Ishikawa (cell line): ENCODE results near the gene DGLUCY.

Source experiments
- CEBPB ChIP-seq: IDR thresholded peaks from 2 replicates; pipeline ENCODE4 v1.6.1; 2012
- CREB1 ChIP-seq: IDR thresholded peaks from 2 replicates; pipeline ENCODE4 v1.6.1; 2012; ENCODE audit warnings: low read depth
- EGR1 ChIP-seq: IDR thresholded peaks from 2 replicates; pipeline ENCODE4 v1.6.1; 2012
- EP300 ChIP-seq: IDR thresholded peaks from 2 replicates; pipeline ENCODE4 v1.6.1; 2012; ENCODE audit warnings: borderline replicate concordance
- NFIC ChIP-seq: IDR thresholded peaks from 2 replicates; pipeline ENCODE4 v1.6.1; 2012
- RAD21 ChIP-seq: IDR thresholded peaks from 2 replicates; pipeline ENCODE4 v1.6.1; 2012; ENCODE audit warnings: low read depth
- TAF1 ChIP-seq: IDR thresholded peaks from 2 replicates; pipeline ENCODE4 v1.6.1; 2012; ENCODE audit warnings: low read depth, mild to moderate bottlenecking
- TCF12 ChIP-seq: IDR thresholded peaks from 2 replicates; pipeline ENCODE4 v1.6.1; 2012; ENCODE audit warnings: low read depth
- TEAD4 ChIP-seq: IDR thresholded peaks from 2 replicates; pipeline ENCODE4 v1.6.1; 2012
- YY1 ChIP-seq: IDR thresholded peaks from 2 replicates; pipeline ENCODE4 v1.6.1; 2012; ENCODE audit warnings: low read depth
- ZBTB7A ChIP-seq: IDR thresholded peaks from 2 replicates; pipeline ENCODE4 v1.6.1; 2012; ENCODE audit warnings: low read depth
- TF ChIP-seq, protein P1 (sequence below): IDR thresholded peaks from 2 replicates; pipeline ENCODE4 v1.6.1; 2012
- TF ChIP-seq, protein P2 (sequence below): IDR thresholded peaks from 2 replicates; pipeline ENCODE4 v1.6.1; 2012; ENCODE audit warnings: low read depth, mild to moderate bottlenecking
- TF ChIP-seq, protein P3 (sequence below): IDR thresholded peaks from 2 replicates; pipeline ENCODE4 v1.6.1; 2012

DNA sequence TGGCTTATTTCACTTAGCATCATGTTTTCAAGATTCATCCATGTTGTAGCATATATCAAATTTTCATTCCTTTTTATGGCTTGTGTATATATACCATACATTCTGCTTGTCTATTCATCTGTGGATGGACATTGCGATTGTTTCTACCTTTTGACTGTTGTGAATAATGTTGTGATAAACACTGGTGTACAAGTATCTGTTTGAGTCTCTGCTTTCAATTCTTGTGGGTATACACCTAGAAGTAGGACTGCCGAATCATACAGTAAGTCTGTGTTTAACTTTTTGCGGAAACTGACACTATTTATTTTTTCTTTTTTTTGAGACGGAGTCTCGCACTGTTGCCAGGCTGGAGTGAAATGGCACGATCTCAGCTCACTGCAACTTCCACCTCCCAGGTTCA, 33.8 kb upstream of the DGLUCY start:
- TF ChIP-seq TAF1: no peak
- no peak for TF ChIP-seq TEAD4
- no peak for TF ChIP-seq YY1
- TF ChIP-seq, protein P1, sequence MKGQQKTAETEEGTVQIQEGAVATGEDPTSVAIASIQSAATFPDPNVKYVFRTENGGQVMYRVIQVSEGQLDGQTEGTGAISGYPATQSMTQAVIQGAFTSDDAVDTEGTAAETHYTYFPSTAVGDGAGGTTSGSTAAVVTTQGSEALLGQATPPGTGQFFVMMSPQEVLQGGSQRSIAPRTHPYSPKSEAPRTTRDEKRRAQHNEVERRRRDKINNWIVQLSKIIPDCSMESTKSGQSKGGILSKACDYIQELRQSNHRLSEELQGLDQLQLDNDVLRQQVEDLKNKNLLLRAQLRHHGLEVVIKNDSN: no peak
- TF ChIP-seq, protein P2, sequence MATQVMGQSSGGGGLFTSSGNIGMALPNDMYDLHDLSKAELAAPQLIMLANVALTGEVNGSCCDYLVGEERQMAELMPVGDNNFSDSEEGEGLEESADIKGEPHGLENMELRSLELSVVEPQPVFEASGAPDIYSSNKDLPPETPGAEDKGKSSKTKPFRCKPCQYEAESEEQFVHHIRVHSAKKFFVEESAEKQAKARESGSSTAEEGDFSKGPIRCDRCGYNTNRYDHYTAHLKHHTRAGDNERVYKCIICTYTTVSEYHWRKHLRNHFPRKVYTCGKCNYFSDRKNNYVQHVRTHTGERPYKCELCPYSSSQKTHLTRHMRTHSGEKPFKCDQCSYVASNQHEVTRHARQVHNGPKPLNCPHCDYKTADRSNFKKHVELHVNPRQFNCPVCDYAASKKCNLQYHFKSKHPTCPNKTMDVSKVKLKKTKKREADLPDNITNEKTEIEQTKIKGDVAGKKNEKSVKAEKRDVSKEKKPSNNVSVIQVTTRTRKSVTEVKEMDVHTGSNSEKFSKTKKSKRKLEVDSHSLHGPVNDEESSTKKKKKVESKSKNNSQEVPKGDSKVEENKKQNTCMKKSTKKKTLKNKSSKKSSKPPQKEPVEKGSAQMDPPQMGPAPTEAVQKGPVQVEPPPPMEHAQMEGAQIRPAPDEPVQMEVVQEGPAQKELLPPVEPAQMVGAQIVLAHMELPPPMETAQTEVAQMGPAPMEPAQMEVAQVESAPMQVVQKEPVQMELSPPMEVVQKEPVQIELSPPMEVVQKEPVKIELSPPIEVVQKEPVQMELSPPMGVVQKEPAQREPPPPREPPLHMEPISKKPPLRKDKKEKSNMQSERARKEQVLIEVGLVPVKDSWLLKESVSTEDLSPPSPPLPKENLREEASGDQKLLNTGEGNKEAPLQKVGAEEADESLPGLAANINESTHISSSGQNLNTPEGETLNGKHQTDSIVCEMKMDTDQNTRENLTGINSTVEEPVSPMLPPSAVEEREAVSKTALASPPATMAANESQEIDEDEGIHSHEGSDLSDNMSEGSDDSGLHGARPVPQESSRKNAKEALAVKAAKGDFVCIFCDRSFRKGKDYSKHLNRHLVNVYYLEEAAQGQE: no peak
- no peak for TF ChIP-seq EP300
- TF ChIP-seq ZBTB7A: no peak
- TF ChIP-seq, protein P3, sequence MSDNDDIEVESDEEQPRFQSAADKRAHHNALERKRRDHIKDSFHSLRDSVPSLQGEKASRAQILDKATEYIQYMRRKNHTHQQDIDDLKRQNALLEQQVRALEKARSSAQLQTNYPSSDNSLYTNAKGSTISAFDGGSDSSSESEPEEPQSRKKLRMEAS: no peak
- TF ChIP-seq EGR1: no peak
- TF ChIP-seq CREB1: no peak
- TF ChIP-seq RAD21: no peak
- no peak for TF ChIP-seq TCF12
- TF ChIP-seq NFIC: no peak
- no peak for TF ChIP-seq CEBPB
